Activated effector memory CD4-positive, alpha-beta T cell treated with anti-CD3 and anti-CD28 coated beads, Interleukin-2, amount 50 U/mL, for 16 hours (primary cell): ENCODE data around the gene ERC1.
"Not testable (repeated sequence)": the region's sequence is repeated elsewhere in the genome, so short reads cannot be mapped to it uniquely, and the experiment has no call there.

Experiments
- DNase-seq: peaks from one replicate; pipeline ENCODE4 v3.0.0-alpha.2; 2020

The ERC1 gene

DNA sequence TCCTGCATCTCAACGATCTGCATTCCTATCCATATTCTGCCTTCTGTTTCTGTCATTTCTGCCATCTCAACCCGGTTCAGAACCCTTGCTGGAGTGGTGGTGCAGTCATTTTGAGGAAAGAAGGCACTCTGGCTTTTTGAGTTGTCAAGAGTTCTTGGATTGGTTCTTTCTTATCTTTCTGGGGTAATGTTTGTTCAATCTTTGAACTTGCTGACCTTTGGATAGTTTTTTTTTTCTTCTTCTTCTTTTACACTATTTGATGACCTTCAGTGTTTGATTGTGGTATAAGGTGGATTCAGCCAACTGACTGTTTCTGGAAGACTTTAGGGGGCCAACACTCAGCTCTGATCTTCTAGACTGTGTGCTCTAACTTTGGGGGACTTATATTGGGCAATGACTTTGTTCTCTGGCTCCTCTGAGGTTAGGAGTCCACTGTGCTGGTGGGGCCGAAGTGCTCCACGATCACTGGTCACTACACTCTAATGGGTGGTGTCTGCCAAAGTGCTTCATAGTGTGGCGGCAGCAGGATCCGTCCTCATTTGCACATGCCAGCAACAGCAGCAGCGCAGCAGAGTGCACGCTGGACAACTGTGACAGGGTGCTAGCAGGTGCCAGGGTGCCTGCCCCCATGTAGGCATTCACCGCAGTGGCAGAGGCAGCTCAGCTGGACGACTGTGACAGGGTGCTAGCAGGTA lies 347.6 kb downstream of the ERC1 start:
- DNase-seq, result no peak

DNA sequence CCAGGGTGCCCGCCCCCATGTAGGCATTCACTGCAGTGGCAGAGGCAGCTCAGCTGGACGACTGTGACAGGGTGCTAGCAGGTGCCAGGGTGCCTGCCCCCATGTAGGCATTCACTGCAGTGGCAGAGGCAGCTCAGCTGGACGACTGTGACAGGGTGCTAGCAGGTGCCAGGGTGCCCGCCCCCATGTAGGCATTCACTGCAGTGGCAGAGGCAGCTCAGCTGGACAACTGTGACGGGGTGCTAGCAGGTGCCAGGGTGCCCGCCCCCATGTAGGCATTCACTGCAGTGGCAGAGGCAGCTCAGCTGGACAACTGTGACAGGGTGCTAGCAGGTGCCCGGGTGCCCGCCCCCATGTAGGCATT lies 348.1 kb downstream of the ERC1 start:
- DNase-seq, result not testable (repeated sequence)

DNA sequence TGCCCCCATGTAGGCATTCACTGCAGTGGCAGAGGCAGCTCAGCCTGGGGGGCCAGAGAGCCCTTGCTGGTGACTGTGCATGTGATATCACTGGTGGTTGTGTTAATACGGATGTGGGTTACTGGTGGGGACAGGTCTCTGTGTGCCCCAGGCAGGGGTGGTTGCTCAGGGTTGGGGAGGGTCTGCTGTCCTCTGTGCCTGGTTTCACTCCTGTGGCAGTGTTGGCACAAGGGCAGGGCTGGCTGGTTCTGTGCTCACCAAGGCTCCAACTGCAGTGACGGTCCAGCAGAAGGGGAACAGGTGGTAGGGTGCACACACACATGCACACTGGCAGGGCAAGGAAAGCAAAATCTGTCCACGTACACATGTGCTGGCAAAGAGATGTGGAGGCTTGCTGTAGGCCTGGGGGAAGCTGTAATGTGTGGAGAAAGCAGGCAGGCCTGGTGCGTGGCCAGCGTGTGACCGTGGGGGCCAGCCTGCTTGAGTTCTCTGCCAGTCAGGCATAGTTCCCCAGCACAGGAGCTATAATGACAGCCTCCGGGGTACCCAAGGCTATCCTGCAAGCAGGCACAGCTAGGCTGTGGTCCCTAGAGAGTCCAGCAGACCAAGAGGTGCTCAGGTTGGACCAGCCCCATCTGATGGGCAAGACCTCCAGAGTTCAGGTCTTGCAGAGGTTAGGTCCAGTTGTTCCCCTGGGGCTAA lies 348.7 kb downstream of the ERC1 start:
- DNase-seq, result no peak

GRCh38 chr12:1341270-1341669 lies 350.2 kb downstream of the ERC1 start:
- not testable (repeated sequence) for DNase-seq

DNA sequence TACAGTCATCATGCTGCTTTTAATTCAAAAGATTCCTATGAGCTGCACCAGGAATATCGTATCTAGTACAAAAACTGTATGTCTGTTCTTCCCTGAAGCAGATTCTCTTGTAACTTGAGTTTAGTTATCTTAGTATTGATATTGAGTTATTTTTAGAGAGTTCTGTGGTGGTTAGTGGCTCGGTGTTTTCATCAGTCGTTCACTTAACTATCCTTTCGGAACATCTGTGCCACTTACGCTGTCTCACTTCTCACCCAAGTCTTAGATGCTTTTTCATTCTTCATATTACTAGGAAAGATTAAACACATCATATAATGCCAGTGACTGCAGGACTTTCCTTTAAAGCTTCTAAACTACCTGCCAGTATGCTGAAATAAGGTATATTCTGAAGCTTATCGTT lies 352.4 kb downstream of the ERC1 start:
- no peak for DNase-seq

GRCh38 chr12:1344245-1344644 lies 353.2 kb downstream of the ERC1 start:
- no peak for DNase-seq

DNA sequence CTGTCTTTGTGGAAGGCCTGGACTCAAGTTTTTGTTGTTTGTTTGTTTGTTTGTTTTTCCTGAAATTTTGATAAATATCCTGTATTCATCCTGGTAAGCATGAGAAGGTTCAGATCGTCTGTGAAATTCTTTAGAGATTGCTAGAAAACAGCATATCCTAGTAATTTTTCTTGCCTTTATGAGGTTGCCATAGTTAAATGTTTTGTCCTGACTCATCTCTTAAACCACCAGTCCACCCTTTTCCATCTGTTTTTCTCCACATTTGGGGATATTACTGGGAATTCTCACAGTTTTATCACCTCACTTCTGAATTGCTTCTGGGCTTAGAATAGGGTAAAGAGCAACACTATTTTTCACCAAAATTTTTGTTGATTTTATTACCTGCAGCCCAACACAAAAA lies 355.1 kb downstream of the ERC1 start:
- DNase-seq, result no peak

DNA sequence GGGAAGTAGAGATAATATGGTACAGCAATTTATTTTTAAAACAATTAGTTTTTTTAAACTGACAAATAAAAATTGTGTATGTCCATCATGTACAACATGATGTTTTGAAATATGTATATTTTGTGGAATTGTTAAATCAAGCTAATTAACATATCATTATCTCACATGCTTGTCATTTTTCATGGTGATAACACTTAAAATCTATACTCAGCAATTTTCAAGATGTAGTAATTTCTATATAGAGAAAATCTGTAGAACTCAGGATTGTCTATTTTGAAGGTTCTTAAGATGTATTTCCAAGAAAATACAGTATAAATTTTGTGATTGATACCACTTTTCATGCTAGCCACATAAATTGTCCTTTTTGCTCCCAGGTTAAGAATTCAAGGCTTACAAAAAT lies 356.3 kb downstream of the ERC1 start:
- no peak for DNase-seq

GRCh38 chr12:1348606-1349005 lies 357.6 kb downstream of the ERC1 start:
- no peak for DNase-seq

- no peak for DNase-seq
Measured at GRCh38 chr12:1350055-1350933, 359.3 kb downstream of the ERC1 start.

DNA sequence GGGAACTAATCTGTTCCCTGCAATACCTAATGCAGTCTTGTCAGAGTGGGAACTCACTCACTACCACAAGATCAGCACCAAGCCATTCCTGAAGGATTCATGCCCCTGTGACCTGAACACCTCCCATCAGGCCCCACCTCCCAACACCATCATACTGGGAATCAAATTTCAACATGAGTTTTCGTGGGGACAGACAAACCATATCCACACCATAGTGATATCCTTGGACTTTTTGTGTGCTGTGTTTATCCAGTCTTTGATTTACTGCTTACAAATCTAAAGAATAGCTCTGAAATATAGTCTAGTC lies 359.9 kb downstream of the ERC1 start:
- no peak for DNase-seq

DNA sequence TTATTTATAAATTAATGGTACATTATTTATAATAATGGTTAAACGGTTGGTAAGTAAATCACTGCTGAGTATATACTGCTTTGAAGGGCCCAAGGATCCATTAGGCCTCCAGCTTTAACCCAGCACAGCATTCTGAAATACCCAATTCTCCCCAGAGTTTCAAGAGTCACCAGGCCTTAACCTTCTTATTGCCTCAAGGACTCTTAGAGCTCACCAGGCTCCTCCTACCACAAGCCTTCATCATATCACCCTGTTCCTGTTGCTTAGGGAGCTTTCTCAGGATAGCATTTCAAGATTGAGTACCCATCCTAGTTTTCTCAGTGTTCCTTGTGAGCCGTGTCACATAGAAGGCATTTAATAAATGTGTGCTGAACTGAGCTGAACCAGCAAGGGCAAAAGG lies 360.9 kb downstream of the ERC1 start:
- DNase-seq, result no peak

- DNase-seq, result no peak
Measured at GRCh38 chr12:1353451-1353850, 362.4 kb downstream of the ERC1 start.

DNA sequence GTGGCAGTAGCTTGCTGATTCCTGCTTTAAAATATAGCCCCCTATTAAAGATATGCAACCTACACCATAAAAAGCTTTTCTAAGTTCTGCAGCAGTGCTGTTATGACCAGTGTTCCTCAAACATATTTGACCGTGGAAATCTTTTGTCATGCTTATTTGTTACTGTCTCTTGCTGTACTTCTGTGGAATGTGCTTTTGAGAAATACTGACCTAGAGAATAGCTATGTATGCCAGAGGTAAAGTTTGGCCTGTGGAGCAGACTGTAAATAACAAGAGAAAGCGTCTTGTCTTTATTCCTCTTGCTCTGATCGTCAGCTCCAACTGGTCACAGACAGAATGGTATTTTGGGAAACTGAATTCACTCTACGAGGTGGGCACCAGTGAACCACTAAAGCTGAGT lies 364.4 kb downstream of the ERC1 start:
- DNase-seq, result no peak

DNA sequence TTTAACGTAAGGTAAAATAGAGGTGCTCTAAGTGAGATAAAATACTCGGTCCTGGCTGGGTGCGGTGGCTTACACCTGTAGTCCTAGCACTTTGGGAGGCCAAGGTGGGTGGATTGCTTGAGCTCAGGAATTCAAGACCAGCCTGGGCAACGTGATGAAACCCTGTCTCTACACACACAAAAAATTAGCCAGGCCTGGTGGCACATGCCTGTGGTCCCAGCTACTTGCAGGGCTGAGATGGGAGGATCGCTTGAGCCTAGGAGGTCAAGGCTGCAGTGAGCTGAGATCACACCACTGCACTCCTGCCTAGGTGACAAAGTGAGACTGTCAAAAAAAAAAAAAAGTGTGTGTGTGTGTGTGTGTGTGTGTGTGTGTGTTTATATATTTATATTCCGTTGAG lies 364.8 kb downstream of the ERC1 start:
- not testable (repeated sequence) for DNase-seq

DNA sequence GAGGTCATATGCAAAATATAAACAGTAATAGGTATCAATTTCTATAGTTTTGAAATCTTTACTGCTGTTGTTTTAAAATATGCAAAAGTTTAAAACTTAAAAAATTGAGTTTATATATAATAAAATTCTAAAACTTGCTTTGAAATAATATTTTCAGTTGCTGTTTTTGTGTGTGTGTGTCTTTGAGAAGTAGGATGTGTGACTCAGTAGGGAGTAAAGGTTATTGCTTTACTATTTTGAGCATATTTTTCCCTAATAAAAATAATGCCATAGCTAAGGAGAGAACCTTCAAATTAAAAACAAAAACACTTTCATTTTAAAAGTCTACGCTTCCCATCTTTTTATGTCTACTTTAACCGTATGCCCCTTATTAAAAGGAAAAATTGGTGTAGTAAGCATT lies 365.3 kb downstream of the ERC1 start:
- DNase-seq, result no peak

DNA sequence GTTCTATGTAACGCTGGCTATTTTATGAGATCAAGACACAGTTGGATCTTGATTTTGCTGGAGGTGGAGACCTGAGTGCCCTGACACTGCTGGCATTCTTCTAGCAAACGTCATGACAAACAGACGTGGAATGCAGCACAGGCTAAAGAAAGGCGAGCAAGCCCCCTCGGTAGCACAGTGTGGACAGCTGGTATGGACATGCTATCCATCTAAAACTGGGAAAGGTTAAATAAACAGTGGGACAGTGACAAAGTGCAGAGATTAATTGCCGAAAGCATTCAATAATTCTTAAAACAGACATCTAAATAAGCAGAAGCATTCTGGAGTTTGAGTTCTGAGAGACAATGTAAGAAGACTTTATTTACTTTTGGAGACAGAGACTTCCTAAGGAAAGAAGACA lies 366.1 kb downstream of the ERC1 start:
- DNase-seq, result no peak

- DNase-seq, result no peak
Measured at GRCh38 chr12:1357711-1358110, 366.7 kb downstream of the ERC1 start.

DNA sequence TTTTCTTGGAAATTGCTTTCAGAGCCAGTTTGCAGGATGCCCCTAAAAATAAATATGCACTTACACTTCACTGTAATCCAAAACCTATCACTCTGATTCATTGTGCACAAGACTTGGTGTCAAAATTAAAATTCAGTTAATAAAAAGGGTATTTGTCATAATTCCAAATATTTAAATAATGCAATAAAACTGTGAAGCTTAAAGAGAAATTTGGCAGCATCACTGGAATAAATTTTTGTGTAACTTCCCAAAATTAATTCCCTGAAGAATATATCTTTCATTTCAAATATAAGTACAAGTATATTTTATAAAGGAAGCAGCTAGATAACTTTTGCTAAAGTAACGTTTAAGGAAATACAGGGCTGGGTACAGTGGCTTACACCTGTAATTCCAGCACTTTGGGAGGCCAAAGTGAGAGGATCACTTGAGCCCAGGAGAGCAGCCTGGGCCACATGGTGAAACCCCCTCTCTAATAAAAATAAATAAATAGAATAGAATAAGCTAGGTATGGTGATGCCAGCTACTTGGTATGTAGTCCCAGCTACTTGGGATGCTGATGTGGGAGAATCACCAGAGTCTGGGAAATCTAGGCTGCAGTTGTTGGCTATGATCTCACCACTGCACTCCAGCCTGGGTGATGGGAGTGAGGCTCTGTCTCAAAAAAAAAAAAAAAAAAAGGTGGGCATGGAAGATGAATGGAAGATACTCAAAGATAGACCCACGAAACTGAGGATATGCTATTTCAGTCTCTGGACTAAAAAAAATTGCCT lies 369.6 kb downstream of the ERC1 start:
- DNase-seq, result no peak

GRCh38 chr12:1362143-1362662 lies 371.2 kb downstream of the ERC1 start:
- no peak for DNase-seq

DNA sequence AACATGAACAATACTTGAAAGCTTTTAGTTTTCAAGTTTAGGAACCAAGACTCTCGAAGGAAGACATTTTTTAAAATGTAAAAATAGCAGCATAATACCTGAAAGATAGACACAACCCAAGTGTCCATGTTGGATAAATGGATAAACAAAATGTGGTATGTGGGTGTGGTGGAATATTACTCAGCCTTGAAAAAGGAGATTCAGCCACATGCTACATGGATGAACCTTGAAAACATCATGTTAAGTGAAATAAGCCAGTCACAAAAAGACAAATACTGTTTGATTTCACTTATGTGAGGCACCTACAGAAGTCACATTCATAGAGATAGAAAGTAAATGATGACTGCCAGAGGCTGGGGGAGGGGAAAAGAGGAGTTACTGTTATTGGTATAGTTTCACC lies 374.7 kb downstream of the ERC1 start:
- no peak for DNase-seq

DNA sequence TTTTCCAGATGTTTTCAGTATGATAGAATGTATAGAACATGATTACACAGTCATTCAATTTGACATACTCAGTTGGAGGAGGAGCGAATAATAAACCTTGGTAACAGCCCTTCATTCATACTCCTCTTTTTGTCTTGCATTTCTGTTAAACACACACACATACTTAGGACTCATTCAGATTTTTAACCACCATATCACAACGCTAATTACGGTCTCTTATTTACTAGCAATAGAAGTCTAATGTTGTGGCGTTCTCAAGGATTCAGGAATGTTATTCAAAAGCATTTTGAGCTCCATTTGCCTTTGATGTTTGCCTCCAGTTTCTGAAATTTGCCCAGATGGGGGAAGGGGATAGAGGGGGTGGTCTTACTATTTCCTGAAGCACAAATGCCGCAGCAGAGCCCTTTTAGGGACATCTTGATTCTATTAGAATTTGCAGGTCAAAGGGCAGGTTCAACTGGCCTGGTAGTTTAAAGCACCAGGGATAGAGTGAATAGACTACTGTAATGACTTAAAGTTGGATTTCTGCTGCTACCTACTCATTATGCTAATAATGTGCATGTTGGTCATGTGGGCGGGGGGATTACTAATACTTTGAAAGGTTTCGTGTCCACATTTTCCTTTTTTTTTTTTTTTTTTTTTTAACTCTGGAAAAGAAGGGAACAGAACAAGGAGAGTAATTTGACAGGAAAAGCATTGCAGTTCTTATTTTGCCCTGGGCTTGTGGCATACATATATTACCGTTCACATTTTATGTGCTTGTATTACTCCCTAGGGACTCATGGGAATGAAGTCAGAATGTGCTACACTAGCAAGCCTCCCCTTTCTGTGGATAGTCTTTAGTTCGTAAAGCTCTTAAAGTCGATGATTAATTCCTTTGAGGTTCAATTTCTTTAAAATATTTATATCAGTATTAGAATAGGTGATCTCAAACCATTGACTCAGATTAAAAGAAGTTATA lies 376.6 kb downstream of the ERC1 start:
- DNase-seq, result no peak
